ENCODE measurements around the gene C1orf116.

The C1orf116 gene

DNA sequence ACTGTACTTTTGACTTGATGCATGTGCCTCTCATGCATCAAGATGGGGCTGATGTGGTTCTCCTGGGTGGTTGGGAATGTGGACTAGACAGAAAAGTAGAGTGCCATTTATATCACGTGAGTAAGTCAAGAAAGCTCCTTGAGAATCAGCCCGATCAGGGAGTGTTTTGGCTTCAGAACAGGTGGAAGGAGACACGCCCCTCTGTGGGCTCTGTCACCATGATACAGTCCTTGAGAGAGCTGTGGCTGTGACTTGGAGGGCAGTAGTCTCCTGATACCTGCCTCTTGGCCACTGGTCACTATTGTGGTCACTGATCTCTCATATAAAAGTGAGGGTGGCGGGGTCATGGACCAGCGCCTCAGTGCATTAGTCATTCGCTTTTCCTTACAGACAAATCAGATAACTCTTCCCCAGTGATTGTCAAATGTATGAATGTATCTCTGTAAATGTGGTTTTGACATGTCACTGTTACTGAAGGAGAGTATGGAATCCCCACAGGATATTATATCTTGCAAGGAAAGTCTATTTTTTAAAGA is 47.2 kb upstream of the C1orf116 start (continued):
- TF ChIP-seq, protein P1, sequence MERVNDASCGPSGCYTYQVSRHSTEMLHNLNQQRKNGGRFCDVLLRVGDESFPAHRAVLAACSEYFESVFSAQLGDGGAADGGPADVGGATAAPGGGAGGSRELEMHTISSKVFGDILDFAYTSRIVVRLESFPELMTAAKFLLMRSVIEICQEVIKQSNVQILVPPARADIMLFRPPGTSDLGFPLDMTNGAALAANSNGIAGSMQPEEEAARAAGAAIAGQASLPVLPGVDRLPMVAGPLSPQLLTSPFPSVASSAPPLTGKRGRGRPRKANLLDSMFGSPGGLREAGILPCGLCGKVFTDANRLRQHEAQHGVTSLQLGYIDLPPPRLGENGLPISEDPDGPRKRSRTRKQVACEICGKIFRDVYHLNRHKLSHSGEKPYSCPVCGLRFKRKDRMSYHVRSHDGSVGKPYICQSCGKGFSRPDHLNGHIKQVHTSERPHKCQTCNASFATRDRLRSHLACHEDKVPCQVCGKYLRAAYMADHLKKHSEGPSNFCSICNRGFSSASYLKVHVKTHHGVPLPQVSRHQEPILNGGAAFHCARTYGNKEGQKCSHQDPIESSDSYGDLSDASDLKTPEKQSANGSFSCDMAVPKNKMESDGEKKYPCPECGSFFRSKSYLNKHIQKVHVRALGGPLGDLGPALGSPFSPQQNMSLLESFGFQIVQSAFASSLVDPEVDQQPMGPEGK (CRISPR knock-in tag; IDR thresholded peaks at IDR 0.05; ENCODE audit: borderline replicate concordance), result no peak
- TF ChIP-seq ZNF70 (CRISPR knock-in tag; IDR thresholded peaks at IDR 0.05) (no peak), ZNF565 (CRISPR knock-in tag; conservative IDR thresholded peaks at IDR 0.05; ENCODE audit: low read depth) (no peak), BACH2 (CRISPR knock-in tag; IDR thresholded peaks at IDR 0.05; ENCODE audit: borderline replicate concordance) (no peak), GLIS3 (CRISPR knock-in tag; IDR thresholded peaks at IDR 0.05) (no peak), ZC3H10 (CRISPR knock-in tag; IDR thresholded peaks at IDR 0.05) (no peak), CSDC2 (CRISPR knock-in tag; IDR thresholded peaks at IDR 0.05) (no peak)

DNA sequence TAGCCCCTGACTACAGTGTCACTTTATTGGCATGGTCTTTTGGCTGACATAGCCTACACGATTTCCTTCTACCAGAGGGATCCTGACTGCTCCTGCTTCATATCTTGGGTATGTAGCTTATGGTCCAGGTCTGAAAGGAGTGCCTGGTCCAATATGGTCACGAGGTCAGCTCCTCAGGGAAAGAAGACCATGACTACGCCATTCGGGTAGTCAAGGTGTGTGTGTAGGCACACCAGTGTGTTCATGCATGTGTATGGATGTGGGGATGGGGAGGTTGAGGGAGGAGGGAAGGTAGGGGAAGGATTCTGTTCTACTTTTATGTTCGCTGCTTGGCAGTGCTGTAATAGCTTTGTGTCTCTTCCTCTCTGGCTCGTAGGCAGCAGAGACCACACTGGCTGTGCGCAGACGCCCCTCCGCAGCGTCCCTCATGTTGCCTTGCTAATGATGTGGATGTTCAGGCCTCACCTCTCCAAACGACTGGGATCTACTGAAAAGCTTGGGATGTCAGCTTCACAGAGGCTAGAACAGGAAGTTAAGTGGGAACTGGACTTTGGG is 46.1 kb upstream of the C1orf116 start:
- TF ChIP-seq GLIS3 (CRISPR knock-in tag; IDR thresholded peaks at IDR 0.05) (no peak), ZNF8 (CRISPR knock-in tag; IDR thresholded peaks at IDR 0.05) (no peak)
- no peak for ATAC-seq

DNA sequence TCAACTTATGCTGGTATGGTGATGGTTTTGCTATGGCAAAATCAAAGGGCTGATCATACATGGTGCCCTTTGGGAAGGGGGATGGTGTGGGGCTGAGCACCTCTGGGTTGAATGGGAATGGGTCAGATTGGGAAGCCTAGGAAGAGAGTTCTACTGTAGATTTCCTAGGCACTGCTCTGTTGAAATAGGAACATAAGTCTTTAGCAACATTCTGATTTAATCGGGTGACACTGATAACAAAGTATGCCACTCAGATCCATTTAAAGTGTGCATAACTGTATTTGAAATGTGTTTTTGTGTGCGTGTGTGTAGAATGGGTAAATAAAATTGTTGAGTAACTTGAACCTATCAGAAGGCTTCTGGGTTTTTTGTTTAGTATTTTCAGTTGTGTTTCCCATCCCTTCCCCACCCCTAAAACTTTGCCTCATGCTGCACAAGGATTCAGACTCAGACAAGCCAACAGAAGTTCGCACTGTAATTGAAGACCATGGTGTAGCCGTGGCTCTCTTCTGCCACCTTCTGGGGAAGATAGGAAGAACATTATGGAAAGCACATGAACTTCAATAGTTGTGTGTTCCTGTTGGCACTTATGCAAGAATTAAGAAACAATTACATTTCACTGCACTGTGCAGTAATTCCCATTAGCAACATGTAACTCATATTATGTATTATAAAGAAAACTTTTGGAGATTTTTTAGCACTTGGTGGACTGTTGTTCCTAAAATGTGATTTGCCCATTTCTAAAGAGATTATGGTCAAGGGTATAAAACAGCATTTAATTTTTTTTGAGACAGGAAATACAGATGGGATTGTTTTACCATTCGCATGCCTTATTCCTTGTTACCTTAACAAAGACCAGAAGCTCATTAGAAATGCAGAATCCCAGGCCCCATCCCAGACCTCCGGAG is 45.2 kb upstream of the C1orf116 start:
- TF ChIP-seq ARNTL (CRISPR knock-in tag; IDR thresholded peaks at IDR 0.05; ENCODE audit: borderline replicate concordance, low read depth) (no peak), TOX (CRISPR knock-in tag; IDR thresholded peaks at IDR 0.05; ENCODE audit: borderline replicate concordance) (no peak), RARB (CRISPR knock-in tag; IDR thresholded peaks at IDR 0.05) (no peak), ISL1 (CRISPR knock-in tag; IDR thresholded peaks at IDR 0.05) (no peak), ZC3H10 (CRISPR knock-in tag; IDR thresholded peaks at IDR 0.05) (no peak), ZFP30 (CRISPR knock-in tag; IDR thresholded peaks at IDR 0.05) (no peak), CSDC2 (CRISPR knock-in tag; IDR thresholded peaks at IDR 0.05) (no peak), PPARA (CRISPR knock-in tag; IDR thresholded peaks at IDR 0.05; ENCODE audit: borderline replicate concordance) (no peak), BACH2 (CRISPR knock-in tag; IDR thresholded peaks at IDR 0.05; ENCODE audit: borderline replicate concordance) (no peak), TCF4 (CRISPR knock-in tag; IDR thresholded peaks at IDR 0.05; ENCODE audit: borderline replicate concordance) (no peak), ZNF70 (CRISPR knock-in tag; IDR thresholded peaks at IDR 0.05) (no peak), GLIS3 (CRISPR knock-in tag; IDR thresholded peaks at IDR 0.05) (no peak), OSR1 (CRISPR knock-in tag; IDR thresholded peaks at IDR 0.05) (no peak), ZNF8 (CRISPR knock-in tag; IDR thresholded peaks at IDR 0.05) (no peak), ZFP3 (CRISPR knock-in tag; IDR thresholded peaks at IDR 0.05) (no peak)
- TF ChIP-seq, protein P2, sequence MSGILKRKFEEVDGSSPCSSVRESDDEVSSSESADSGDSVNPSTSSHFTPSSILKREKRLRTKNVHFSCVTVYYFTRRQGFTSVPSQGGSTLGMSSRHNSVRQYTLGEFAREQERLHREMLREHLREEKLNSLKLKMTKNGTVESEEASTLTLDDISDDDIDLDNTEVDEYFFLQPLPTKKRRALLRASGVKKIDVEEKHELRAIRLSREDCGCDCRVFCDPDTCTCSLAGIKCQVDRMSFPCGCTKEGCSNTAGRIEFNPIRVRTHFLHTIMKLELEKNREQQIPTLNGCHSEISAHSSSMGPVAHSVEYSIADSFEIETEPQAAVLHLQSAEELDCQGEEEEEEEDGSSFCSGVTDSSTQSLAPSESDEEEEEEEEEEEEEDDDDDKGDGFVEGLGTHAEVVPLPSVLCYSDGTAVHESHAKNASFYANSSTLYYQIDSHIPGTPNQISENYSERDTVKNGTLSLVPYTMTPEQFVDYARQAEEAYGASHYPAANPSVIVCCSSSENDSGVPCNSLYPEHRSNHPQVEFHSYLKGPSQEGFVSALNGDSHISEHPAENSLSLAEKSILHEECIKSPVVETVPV (CRISPR knock-in tag; IDR thresholded peaks at IDR 0.05), result no peak
- TF ChIP-seq, protein P1 (CRISPR knock-in tag; IDR thresholded peaks at IDR 0.05; ENCODE audit: borderline replicate concordance), result no peak
- TF ChIP-seq, protein P3, sequence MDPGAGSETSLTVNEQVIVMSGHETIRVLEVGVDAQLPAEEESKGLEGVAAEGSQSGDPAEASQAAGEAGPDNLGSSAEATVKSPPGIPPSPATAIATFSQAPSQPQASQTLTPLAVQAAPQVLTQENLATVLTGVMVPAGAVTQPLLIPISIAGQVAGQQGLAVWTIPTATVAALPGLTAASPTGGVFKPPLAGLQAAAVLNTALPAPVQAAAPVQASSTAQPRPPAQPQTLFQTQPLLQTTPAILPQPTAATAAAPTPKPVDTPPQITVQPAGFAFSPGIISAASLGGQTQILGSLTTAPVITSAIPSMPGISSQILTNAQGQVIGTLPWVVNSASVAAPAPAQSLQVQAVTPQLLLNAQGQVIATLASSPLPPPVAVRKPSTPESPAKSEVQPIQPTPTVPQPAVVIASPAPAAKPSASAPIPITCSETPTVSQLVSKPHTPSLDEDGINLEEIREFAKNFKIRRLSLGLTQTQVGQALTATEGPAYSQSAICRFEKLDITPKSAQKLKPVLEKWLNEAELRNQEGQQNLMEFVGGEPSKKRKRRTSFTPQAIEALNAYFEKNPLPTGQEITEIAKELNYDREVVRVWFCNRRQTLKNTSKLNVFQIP (CRISPR knock-in tag; IDR thresholded peaks at IDR 0.05; ENCODE audit: borderline replicate concordance, low read depth), result no peak
- peak; percentile 97 for ATAC-seq

DNA sequence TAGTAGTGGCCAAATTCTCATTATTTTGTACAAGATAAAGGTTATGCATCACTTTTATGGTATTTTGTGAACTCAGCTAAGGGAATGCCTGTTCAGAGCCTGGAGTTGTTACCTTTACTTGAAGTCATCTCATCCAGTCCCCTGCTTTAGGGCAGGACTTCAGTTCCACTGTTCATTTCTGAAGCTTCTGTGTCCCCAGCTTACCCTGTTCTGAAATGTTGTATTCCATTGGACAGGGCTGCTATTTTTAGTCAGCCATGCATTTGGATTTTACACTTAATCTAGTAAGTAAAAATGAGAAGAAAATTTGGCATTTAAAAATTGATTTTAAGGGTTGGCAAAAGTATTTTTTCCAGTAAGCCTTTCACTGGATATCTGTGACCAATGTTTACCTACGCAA is 44.5 kb upstream of the C1orf116 start:
- ATAC-seq, result no peak
- TF ChIP-seq, protein P3 (CRISPR knock-in tag; IDR thresholded peaks at IDR 0.05; ENCODE audit: borderline replicate concordance, low read depth), result no peak
- no peak for TF ChIP-seq ISL1 (CRISPR knock-in tag; IDR thresholded peaks at IDR 0.05)
- TF ChIP-seq BACH2 (CRISPR knock-in tag; IDR thresholded peaks at IDR 0.05; ENCODE audit: borderline replicate concordance), result no peak
- TF ChIP-seq SNAI2 (CRISPR knock-in tag; IDR thresholded peaks at IDR 0.05), result no peak
- TF ChIP-seq, protein P4, sequence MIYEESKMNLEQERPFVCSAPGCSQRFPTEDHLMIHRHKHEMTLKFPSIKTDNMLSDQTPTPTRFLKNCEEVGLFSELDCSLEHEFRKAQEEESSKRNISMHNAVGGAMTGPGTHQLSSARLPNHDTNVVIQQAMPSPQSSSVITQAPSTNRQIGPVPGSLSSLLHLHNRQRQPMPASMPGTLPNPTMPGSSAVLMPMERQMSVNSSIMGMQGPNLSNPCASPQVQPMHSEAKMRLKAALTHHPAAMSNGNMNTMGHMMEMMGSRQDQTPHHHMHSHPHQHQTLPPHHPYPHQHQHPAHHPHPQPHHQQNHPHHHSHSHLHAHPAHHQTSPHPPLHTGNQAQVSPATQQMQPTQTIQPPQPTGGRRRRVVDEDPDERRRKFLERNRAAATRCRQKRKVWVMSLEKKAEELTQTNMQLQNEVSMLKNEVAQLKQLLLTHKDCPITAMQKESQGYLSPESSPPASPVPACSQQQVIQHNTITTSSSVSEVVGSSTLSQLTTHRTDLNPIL (CRISPR knock-in tag; IDR thresholded peaks at IDR 0.05; ENCODE audit: low read depth), result no peak
- no peak for TF ChIP-seq CSDC2 (CRISPR knock-in tag; IDR thresholded peaks at IDR 0.05)
- no peak for TF ChIP-seq ZNF8 (CRISPR knock-in tag; IDR thresholded peaks at IDR 0.05)
- no peak for TF ChIP-seq TOX (CRISPR knock-in tag; IDR thresholded peaks at IDR 0.05; ENCODE audit: borderline replicate concordance)
- TF ChIP-seq, protein P2 (CRISPR knock-in tag; IDR thresholded peaks at IDR 0.05), result no peak

Data from SK-N-SH treated with all-trans-retinoic acid at 6 μM for 48 hours (cell line).